Stimulated activated CD8-positive, alpha-beta memory T cell treated with anti-CD3 and anti-CD28 coated beads, Interleukin-15, amount 100 ng/mL, for 4 hours (primary cell): Measurements from ENCODE around the gene SGIP1.

Source experiments
- DNase-seq, 2 donors: peaks; one replicate each; pipeline ENCODE4 v3.0.0-alpha.2; 2020; ENCODE audit warnings: low read depth in 2 of 2

Gene SGIP1

DNA sequence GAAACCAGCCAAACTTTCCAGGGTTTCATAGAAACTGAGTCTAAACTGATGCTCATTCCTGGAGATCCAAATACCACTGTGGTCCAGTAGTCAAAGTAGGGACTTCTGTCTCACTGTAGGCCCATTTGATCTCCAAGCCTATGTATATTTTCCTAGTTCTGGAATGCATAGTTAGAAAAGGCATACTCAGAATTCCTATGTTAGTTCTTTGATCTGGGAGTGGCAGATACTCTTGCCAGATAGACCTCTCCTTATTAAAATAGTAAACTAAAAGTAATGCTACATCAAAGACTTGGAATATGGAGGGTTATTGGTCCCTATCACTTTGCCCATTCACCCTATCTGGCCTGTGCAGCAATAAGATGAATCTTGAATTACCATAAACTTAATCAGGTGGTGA lies 10.4 kb upstream of the SGIP1 start:
- no peak for DNase-seq

DNA sequence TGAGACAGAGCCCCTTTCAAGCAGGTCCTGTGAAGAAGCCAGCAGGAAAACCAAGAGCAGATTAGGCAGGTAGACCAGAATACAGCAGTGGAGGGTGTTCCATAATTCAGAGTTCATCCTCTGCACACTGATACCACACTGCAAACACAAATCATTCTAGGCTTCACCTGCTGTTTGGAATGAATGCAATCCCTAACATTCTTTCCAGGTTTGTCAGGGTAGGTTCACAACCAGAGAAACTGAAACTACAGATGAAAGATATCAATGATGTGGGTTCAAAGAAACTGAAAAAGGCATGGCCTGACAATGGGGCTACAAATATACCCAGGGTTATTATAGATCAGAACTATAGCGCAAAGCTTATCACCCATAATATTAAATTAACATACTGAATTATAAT lies 8.9 kb upstream of the SGIP1 start:
- no peak for DNase-seq

DNA sequence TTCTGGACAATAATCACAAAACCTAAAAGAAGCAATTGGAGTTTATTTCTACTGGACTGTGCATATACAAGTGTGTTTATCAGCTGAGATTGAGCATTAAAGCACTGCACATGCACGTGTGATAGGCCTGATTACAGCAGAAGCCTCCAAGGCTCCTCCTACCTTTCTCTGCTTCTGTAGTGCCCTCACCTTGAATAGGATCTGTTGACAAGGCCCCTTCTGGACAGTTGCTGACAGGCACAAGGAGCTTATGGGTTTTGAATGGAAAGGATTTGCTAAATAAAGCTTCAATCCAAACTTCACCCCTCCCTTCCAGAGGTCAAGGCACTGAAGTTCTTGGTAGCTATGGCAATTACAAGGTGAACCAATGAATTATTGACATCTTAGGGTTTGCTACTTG lies 7.9 kb upstream of the SGIP1 start:
- no peak for DNase-seq

DNA sequence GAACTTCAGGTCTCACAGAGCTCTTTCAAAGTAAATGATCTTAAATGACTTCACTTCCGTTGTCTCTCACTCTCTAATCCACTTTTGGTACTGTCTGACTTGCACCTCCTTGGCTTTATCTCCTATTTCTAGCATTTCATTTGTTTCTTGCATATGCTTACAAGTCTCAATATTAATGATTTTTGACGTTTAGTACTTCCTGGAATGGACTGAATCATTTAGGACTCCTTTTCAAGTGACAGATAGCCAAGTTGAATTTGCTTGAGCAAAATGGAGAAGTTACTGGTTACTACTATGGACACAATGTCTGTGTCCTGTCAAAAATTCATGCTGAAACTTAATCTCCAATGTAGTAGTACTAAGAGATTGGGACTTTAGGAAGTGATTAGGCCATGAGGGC lies 7.0 kb upstream of the SGIP1 start:
- DNase-seq: no peak

DNA sequence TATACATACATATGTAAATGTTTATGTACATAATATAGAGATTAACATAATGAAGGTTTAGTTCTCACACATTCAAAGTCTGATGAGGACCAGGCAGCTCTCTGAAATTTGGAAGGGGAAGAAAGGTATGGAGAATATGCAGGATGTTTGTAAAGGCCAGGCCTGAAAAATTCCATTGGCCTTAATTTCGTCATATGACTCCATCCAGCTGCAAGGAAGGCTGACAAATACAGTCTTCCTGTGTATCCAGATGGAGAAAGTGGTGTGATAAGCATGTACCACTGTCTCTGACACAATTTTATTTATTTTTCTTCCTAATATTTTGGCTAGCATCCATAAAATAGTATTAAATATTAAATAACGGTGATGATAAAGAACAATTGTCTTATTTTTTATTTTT lies 6.3 kb upstream of the SGIP1 start:
- no peak for DNase-seq

DNA sequence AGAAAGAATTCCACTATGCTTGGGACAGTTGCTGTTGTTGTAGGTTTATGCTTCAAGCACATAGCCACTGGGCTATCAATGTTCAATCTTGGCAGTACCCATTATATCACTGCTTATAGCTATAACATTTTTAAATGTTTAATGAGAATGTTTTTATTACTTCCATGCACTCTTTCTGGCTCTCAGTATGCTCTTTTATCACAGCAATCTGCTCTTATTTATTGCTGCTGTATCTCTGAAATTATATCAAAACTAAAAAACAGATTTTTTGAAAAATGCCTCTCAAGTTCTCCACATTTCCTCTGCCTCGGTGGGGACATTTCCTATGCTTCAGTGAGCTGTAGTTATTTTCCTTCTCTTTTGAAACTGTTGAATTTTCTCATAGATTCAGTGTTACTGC lies 5.4 kb upstream of the SGIP1 start:
- no peak for DNase-seq

DNA sequence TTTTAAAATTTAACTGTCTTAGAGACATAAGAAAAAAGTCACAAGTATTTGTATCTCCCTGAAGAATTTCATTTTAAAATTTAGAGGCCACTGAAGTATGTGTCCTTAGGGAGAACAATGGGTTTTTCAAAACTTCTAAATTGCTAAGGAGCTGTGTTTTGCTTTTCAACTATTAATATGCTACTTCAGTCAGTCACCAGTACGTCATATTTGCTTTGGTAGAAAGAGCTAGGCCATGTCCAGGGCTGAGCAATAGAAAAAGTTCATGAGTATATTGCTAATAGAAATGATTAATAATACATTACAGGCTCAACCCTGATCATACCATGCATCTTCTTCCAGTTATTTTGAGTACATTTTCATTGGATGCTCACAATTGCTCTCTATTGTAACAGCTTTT lies 1.7 kb upstream of the SGIP1 start:
- no peak for DNase-seq

DNA sequence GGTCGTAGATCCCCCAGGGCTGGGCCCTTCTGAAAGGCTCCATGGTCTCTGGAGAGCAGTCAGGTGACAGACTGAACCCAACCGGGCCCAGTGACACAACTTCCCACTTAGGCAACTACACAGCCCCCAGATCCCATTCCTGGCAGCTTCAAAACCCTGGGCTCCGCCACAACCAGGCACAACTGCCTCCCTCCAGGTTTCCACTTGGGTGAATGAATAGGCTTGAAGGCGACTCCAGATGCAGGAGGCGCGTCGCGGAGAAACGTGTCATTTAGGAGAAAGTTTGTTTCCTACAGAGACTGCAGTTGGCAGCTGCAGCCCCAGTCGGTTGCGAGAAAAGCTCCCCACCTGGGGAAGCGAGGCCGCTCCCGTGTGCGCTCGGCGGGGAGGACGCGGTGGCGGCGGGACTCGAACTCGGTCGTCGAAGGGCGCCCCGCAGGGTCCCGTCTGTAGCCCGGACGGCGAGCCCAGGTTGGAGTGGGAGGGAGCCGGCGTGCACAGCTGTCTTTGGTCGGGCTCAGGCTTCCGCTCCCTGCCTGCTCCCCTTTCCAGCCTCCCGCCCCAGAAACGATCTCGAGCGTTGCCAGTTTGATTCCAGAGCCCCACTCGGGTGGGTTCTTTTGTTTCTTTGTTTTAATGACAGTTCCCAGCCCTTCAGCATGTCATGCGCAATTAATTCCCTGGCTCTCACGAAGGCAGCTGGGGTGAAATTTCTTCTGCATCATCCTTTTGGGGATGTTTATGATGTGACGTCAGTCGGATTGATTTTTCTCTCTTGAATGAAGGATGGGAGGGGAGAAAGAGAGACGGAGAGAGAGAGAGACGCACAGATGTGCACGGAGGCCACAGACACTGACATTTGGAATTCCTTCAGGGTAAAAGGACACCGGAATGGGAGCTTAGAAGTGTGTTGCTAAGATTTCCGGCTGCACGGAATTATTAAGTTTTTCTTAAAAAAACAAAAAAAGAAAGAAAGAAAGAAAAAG lies 862 bp upstream of the SGIP1 start:
- DNase-seq: no peak

DNA sequence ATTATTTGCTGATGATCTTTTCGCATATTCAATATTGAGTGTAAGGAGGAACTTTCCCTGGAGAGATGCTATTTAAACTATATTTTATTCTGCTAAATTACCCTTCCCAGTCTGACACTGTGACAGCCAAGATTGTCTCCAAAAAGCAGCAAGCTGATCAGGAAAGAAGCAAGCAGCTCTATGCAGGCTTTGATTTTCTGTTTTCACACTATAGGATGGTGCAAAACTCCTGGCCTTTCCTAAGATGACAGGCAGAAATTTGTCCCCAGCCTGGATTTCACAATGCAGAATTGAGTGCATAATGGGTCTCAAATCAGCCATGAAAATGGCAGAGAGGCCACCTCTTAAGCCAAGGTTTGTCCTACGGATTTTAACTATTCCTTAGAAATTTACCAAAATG lies 1.1 kb downstream of the SGIP1 start:
- DNase-seq: no peak

DNA sequence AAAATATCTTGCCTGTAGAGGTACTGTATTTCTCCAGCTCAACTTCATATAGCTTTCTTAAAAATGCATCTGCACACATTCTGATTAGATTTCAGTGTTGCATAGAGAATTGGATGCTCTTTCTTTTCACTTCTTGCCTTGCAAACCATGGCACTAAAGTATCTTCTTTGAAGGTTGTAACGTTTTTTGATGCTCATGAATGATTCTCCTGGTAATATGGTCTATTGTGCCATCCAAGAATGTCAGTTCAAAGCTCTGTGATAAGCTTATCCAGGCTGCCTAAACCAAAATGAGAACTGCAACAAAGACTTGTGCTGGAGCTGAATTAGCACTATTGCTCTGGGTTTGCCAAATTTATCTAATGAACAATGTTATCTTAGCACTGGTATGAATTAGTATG lies 1.9 kb downstream of the SGIP1 start:
- DNase-seq: no peak

DNA sequence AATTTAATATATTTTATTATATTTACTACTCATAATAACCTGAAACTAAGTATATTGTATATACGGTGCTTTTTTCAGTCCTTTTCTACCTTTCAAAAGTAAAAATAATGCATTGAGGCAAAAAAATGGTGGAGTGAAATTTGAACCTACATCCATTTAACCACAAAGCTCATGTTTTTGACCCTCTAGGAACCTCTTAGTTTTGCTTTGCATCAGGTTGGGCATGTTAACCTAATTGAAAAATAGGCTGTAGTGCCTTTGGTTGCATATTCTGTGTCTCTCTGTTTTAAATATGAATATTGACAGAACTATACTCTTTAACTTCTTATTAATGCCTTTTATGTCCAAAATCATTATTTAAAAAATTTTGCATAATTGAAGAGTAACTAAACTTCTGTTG lies 3.8 kb downstream of the SGIP1 start:
- DNase-seq: no peak

DNA sequence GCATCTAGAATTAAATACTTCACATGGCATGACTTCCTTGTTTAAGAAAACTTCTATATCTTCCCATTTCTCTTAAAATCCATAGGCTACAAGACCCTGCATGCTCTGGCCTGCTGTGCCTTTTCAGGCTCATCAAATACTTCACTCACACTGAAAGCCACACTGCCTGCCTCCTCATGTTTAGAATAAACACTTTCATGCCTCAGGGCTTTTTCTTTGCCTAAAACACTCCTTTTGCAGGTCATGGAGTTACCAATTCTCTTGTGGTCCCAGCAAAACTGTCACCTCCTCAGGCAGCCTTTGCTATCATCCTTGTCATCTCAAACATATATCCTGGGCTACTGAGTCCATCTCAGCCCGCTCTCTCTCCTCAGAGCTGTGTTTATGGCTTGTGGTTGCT lies 5.5 kb downstream of the SGIP1 start:
- no peak for DNase-seq

DNA sequence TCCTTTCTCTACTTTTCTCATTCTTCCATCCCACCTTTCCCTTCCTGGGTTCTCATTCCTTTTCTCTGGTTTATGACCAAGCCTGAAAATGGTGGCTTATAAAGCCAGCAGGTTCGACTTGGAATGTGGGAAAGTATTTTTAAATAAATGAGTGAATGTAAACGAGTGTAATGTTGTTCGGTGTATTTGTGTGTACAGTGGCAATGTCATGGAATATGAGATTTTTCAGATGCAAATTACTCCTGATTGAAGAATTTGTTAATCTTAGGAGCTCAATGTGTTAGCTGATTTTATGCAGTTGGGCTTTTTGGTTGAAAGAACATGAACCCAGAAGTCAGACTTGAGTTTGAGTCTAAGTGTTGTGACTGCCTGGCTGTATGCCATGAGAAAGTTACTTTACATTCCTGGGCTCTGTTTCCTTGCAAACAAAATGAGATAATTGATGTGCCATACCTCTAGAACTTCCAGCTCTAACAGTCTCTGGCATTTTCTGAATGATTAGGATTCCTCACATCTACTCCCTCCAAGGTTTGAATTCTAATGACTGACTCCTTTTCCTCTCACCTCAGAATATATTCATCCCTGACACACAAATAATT lies 6.6 kb downstream of the SGIP1 start:
- no peak for DNase-seq

DNA sequence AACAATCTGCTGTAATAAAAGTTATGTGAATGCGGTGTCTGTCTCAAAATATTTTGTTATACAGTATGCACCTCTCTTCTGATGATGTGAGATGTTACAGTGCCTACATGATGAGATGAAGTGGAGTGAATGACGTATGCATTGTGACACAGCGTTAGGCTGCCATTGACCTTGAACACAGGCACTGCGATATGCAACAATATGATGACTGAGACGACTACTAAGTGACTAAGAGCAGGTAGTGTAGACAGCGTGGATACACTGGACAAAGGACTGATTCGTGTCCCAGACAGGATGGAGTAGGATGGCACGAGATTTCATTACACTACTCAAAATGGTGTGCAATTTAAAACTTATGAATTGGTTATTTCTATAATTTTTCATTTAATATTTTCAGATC lies 8.4 kb downstream of the SGIP1 start:
- DNase-seq: no peak

DNA sequence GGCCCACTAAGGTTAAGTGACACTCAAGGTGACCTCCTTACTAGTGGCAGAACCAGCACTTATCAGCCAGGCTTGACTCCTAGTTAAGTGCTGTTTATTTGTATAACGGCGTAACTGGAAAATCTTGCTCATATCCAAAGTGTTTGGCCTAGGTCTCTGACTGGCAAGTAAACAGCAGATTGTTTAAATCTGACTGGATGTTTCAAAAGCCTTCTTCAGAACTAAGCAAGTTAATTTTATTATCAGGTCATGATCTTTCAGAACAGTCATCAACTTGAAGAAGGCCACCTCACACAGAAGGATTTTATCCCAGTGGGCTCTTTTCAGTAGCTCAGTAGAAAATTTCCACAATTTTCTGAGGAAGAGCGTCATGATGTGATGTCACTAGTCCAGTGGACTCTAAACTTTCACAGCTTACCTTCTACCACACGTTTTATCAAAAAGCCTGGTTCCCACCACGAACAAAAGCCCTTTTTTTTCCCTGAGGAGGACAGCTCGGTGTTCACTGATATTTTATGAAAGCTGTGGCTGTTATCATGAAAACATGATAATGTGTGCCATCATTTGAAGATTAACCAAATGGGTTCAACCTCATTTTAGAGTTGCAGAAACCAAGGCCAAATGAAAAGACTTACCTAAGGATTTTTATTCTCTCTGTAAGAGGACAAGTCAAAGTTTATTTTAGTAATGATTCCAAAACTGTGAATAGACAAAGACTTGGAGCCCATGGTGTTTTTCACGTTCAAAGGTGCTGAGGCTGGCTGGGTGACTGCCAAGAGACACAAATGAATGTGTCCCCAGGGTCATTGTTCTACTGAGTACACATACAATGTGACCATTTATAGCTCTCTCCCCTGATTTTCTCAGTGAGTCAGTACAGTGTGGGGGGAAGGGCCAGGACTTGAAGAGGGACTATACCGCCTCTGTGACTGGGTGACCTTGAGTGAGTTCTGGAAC lies 9.1 kb downstream of the SGIP1 start:
- DNase-seq: no peak

DNA sequence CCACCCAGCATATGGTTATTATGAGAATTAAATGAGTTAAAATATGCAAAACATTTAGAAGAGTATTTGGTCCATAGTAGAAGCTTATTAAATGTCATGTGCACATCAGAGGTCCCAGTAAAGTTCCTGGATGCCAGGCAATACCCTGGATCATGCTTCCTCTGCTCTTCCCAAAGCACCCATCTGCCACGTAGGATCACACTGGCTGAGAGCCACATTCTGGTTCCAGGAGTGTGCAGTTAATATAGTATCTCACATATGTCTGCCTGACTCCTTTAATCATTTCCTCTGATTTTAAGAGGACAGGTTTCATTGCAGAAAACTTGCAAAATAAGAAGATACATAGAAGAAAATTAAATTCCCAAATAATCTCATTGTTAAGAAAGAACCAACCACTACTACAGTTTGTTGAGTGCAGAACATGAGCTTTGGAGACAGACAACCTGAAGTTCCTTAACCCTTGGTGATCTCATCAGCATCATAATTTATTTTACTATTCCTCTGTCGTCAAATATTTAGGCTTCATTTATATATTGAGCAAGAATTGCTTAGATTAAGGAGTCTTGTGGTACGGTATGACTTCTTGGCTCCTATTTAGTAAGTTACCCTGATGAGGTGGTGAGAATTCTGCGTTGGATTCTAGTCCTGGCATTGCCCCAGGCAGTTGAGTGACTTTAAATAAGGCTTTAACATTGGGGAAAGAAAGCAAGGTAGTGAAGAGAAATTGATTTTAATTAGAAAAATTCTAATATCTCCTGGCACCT lies 12.3 kb downstream of the SGIP1 start:
- DNase-seq: no peak

DNA sequence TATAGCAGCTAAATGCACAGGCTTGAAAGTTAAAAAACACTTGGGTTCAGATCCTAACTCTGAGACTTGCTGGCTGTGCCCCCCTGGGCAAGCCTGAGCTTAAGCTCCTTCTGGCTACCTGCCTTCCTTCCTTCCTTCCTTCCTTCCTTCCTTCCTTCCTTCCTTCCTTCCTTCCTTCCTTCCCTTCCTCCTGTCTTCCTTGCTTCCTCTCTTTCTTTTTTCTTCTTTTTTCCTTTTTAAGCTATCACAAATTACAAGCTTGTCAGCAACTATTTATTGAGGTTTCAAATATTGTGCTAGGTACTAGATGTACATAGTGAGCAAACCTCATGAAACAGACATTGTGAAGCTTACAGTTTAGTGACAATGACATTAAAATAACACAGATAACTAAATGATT lies 15.1 kb downstream of the SGIP1 start:
- no peak for DNase-seq

DNA sequence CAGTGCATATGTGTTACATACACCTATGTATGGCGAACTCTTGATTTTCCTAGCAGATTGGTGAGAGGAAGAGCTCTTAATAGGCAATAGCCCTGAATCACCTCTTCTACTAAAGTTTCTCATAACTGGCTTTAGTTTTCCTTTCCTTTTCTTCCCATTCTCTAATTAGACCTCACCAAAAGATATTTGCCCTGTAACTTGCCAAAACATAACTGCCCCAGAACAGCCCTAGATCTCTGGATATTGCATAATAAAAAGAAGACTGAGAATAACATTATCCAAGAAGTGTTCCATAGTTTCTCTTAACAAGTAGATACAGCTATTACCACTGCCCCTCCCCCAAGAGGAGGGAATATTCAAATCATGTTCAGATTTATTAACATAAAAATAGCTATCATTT lies 16.3 kb downstream of the SGIP1 start:
- no peak for DNase-seq

DNA sequence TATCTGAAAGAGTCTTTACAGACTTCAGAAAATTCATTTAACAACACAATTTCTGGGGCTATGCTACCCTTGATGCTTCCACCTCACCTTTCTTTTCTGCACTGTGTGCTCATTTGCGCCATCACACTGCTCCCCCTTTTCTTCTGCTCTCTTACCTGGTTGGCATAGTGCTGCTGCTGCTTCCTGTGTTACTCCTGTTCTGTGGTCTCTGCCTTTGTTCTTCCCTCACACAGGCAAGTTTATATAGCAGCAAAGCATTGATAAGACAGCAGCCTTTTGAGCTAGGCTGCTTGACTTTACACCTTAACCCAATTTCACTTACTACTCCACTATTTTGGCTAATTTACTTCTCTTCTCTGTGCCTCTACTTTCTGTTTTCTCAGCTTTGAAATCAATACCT lies 18.3 kb downstream of the SGIP1 start:
- no peak for DNase-seq

DNA sequence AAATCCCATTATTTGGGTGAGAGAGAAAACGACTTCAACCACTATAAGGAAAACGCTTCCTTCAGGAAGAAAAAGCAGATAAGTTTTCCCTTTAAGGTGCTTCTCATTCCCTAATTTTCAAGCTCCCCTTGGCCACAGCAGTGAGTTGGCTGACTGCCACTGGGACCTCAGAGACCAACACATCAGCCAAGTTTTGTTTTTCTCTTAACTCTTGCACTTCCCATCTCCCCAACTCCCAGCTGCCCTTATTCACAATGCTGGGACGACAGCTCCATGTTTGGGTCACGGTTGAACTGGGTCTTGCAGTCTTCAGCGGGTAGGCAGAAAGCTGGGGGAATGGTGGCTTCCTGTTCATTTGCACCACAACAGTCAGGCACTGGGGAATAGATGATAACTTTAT lies 18.9 kb downstream of the SGIP1 start:
- DNase-seq: no peak

DNA sequence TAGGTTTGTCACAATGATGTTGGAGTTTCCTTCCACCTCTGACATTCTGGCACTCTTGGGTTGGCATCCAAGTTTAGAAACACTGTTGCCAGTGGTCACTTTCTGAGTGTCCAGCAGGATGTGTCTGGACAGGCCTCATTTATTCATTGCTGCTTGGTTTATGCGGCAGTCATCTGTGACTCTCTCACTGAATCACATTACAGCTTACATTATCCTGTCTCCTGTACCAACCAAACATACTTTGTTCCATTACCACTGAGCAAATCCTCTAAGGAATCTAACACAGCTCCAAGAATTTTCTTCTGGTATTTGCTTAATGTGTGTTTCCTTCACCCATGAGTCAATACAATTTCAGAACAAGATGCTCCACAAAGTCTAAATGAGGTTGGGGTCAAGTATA lies 19.9 kb downstream of the SGIP1 start:
- DNase-seq: no peak

DNA sequence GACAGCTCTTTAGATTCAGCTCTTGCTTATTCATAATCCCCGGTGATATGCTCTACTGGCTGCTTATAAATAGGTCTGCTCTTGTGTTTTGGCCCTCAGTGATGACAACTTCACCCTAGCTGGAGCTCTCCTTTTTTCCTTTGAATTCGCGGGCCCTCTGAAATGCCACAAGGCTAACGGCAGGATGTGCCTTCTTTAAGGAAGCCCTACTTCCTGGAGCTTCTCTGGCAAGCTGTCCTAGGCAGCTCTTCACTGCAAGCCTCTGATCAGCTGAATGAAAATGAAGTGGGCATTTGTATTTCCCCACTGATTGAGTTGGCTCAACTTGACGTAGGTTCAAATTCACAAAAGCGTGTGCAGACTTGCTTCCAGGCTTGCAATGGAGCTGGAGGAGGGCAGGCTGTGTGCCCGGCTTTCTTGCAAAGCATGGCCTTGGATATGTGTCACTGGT lies 22.2 kb downstream of the SGIP1 start:
- DNase-seq: no peak
